Tibial artery (tissue), 4 donors: ENCODE results near the gene INPP4B.
"Not testable (repeated sequence)": the region's sequence is repeated elsewhere in the genome, so short reads cannot be mapped to it uniquely, and the experiment has no call there.

ENCODE experiments used
- DNase-seq, 2 donors: peaks; one replicate each; pipeline ENCODE4 v3.0.0-alpha.2; 2019
- H3K27ac ChIP-seq, 2 donors: fragments of 200-600 bp; sonication (generic) in 1 of 2; 1 replicate in 1 of 2; 2 replicates in 1 of 2; pipeline ENCODE4 v1.5.1; 2018 to 2019; ENCODE audit warnings: mild to moderate bottlenecking in 1 of 2
- H3K27me3 ChIP-seq, 2 donors: fragments of 200-600 bp; sonication (generic) in 1 of 2; one replicate each; pipeline versions ENCODE4 v1.5.1 to v1.6.0; 2016 to 2019
- H3K36me3 ChIP-seq, 3 donors: fragments of 200-600 bp; sonication (generic) in 2 of 3; one replicate each; pipeline ENCODE4 v1.5.1; 2016 to 2019; ENCODE audit warnings: mild to moderate bottlenecking in 2 of 3
- H3K4me1 ChIP-seq, 4 donors: fragments of 200-600 bp; sonication (generic) in 2 of 4; 1 replicate in 3 of 4; 2 replicates in 1 of 4; pipeline ENCODE4 v1.5.1; 2016 to 2019
- H3K4me3 ChIP-seq, 2 donors: fragments of 200-600 bp; sonication (generic) in 1 of 2; 1 replicate in 1 of 2; 2 replicates in 1 of 2; pipeline ENCODE4 v1.5.1; 2018 to 2019; ENCODE audit warnings: mild to moderate bottlenecking in 2 of 2
- H3K9me3 ChIP-seq, 3 donors: fragments of 200-600 bp; sonication (generic) in 1 of 3; one replicate each; pipeline ENCODE4 v1.5.1; 2016 to 2019
- intact Hi-C: fragments of 100-400 bp; cut with DNase I; formaldehyde crosslinking; loops from one replicate; pipeline ENCODE4 v1.15.0; 2023; ENCODE audit warnings: low total_unique reads
- TF ChIP-seq, protein P1 (sequence below), 2 experiments: fragments of 200-600 bp in 1 of 2; fragments of 450-650 bp in 1 of 2; IDR thresholded peaks; one replicate each; pipeline ENCODE4 v1.5.1; 2017 to 2019; ENCODE audit warnings: antibody characterized with exemption in 2 of 2, mild to moderate bottlenecking in 1 of 2, moderate library complexity in 1 of 2

Gene INPP4B

GRCh38 chr4:142079959-142080358 lies 766.1 kb downstream of the INPP4B start:
- Histone ChIP-seq H3K4me3 (no peak overlapping the region), H3K9me3 (no peaks in the 10 kb centered on the region), H3K36me3 (no peaks in the 10 kb centered on the region), H3K4me1 (no peaks in the 10 kb centered on the region), H3K27me3 (no peaks in the 10 kb centered on the region), H3K27ac (no peak overlapping the region)
- DNase-seq, result no peak
- TF ChIP-seq, protein P1, sequence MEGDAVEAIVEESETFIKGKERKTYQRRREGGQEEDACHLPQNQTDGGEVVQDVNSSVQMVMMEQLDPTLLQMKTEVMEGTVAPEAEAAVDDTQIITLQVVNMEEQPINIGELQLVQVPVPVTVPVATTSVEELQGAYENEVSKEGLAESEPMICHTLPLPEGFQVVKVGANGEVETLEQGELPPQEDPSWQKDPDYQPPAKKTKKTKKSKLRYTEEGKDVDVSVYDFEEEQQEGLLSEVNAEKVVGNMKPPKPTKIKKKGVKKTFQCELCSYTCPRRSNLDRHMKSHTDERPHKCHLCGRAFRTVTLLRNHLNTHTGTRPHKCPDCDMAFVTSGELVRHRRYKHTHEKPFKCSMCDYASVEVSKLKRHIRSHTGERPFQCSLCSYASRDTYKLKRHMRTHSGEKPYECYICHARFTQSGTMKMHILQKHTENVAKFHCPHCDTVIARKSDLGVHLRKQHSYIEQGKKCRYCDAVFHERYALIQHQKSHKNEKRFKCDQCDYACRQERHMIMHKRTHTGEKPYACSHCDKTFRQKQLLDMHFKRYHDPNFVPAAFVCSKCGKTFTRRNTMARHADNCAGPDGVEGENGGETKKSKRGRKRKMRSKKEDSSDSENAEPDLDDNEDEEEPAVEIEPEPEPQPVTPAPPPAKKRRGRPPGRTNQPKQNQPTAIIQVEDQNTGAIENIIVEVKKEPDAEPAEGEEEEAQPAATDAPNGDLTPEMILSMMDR (IDR thresholded peaks at IDR 0.05), result no peak
- intact Hi-C loops, result no loop called here

DNA sequence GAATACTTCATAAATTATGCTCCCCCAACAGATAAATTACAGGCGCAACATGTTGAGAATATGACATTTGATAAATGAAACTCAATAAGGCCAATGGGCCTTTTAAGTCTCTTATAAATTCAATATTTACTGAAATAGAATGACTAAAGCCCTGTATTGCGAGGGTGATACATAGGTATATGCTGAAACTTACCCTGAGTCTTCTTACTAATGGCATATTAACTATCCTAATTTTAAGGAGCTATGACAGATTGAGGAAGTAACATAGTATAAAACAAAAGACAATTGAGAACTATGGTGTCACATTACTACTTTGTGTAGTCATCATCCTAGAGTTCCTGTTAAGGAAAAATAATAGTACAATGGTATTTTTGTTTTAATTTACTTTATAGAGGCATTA lies 769.1 kb downstream of the INPP4B start:
- intact Hi-C loops, result no loop called here
- TF ChIP-seq, protein P1 (IDR thresholded peaks at IDR 0.05), result no peak
- DNase-seq, result no peak
- Histone ChIP-seq H3K9me3 (no peaks in the 10 kb centered on the region), H3K36me3 (no peaks in the 10 kb centered on the region), H3K27ac (no peak overlapping the region), H3K4me3 (no peak overlapping the region), H3K27me3 (no peaks in the 10 kb centered on the region), H3K4me1 (no peaks in the 10 kb centered on the region)

DNA sequence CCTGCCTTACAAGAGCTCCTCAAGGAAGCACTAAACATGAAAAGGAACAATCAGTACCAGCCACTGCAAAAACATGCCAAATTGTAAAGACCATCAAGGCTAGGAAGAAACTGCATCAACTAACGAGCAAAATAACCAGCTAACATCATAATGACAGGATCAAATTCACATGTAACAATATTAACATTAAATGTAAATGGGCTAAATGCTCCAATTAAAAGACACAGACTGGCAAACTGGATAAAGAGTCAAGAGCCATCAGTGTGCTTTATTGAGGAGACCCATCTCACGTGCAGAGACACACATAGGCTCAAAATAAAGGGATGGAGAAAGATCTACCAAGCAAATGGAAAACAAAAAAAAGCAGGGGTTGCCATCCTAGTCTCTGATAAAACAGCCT lies 777.8 kb downstream of the INPP4B start:
- H3K36me3 ChIP-seq, H3K4me3 ChIP-seq, H3K27me3 ChIP-seq, H3K27ac ChIP-seq, DNase-seq, H3K4me1 ChIP-seq, intact Hi-C loops: not testable (repeated sequence)
- H3K9me3 ChIP-seq, result peaks cover 0 to 11% (median 0%) of the 10 kb centered on the region in 3 donors

DNA sequence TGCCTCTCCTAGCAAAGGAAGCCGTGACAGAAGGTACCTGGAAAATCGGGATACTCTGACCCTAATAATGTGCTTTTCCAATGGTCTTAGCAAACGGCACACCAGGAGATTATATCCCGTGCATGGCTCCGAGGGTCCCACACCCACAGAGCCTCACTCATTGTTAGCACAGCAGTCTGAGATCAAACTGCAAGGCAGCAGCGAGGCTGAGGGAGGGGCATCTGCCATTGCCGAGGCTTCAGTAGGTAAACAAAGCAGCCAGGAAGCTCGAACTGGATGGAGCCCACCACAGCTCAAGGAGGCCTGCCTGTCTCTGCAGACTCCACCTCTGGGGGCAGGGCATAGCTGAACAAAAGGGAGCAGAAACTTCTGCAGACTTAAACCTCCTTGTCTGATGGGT lies 779.5 kb downstream of the INPP4B start:
- H3K36me3 ChIP-seq, H3K4me3 ChIP-seq, intact Hi-C loops, H3K27ac ChIP-seq, DNase-seq, H3K27me3 ChIP-seq: not testable (repeated sequence)
- Histone ChIP-seq H3K4me1 (peaks cover 0 to 10% (median 1%) of the 10 kb centered on the region in 4 donors), H3K9me3 (peaks cover 0 to 11% (median 0%) of the 10 kb centered on the region in 3 donors)

DNA sequence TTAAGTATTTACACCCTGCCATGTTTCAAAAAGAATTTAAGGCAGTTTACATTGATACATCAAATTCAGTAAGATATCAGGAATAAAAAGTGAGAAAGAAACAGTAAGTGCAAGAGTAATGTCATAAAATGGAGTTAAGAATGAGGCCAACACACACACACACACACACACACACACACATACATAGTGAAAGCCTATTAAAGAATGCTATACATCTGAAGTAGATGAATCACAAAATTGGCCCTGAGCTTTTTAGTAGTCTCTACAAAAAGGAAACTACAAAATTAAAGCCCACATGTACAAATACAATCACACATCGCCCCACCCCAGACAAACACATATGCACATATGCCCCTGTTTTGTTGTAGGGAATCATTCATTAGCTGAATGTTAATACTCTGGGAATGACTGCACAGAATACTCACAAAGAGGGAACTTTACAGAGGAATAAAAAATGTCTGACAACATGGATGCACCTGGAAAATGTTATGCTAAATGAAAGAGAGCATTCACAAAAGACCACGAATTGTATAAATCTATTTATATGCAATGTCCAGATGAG lies 780.9 kb downstream of the INPP4B start:
- no peak for DNase-seq
- intact Hi-C loops, result no loop called here
- TF ChIP-seq, protein P1 (IDR thresholded peaks at IDR 0.05), result no peak
- H3K27ac ChIP-seq, result no peak overlapping the region
- no peaks in the 10 kb centered on the region for H3K27me3 ChIP-seq
- peaks cover 0 to 8% (median 0%) of the 10 kb centered on the region in 3 donors for H3K9me3 ChIP-seq
- peaks cover 0 to 10% (median 1%) of the 10 kb centered on the region in 4 donors for H3K4me1 ChIP-seq
- H3K4me3 ChIP-seq, result no peak overlapping the region
- peaks cover 0 to 10% (median 0%) of the 10 kb centered on the region in 3 donors for H3K36me3 ChIP-seq

GRCh38 chr4:142064181-142064580 lies 781.9 kb downstream of the INPP4B start:
- peaks cover 0 to 10% (median 0%) of the 10 kb centered on the region in 3 donors for H3K36me3 ChIP-seq
- H3K9me3 ChIP-seq, result peaks cover 0 to 5% (median 0%) of the 10 kb centered on the region in 3 donors
- no peaks in the 10 kb centered on the region for H3K27me3 ChIP-seq
- TF ChIP-seq, protein P1 (IDR thresholded peaks at IDR 0.05), result no peak
- no peak overlapping the region for H3K4me3 ChIP-seq
- peaks cover 0 to 10% (median 1%) of the 10 kb centered on the region in 4 donors for H3K4me1 ChIP-seq
- intact Hi-C loops, result no loop called here
- DNase-seq, result no peak
- H3K27ac ChIP-seq, result no peak overlapping the region

GRCh38 chr4:142045996-142046395 lies 800.1 kb downstream of the INPP4B start:
- intact Hi-C loops, result no loop called here
- Histone ChIP-seq H3K27ac (no peak overlapping the region), H3K4me3 (no peak overlapping the region), H3K9me3 (no peaks in the 10 kb centered on the region), H3K36me3 (no peaks in the 10 kb centered on the region), H3K4me1 (peaks cover 0 to 9% (median 0%) of the 10 kb centered on the region in 4 donors), H3K27me3 (no peaks in the 10 kb centered on the region)
- DNase-seq, result no peak
- TF ChIP-seq, protein P1 (IDR thresholded peaks at IDR 0.05), result no peak
